Measurements from ENCODE around the gene LINC00237. TPM values are rescaled to one million over a fixed set of nuclear protein-coding genes. Genes with fewer than 3 reads are reported as not detected.

LINC00237 gene
- total RNA-seq, 4 donors from 2014 or later, result 0.33 TPM; not detected in 3

DNA sequence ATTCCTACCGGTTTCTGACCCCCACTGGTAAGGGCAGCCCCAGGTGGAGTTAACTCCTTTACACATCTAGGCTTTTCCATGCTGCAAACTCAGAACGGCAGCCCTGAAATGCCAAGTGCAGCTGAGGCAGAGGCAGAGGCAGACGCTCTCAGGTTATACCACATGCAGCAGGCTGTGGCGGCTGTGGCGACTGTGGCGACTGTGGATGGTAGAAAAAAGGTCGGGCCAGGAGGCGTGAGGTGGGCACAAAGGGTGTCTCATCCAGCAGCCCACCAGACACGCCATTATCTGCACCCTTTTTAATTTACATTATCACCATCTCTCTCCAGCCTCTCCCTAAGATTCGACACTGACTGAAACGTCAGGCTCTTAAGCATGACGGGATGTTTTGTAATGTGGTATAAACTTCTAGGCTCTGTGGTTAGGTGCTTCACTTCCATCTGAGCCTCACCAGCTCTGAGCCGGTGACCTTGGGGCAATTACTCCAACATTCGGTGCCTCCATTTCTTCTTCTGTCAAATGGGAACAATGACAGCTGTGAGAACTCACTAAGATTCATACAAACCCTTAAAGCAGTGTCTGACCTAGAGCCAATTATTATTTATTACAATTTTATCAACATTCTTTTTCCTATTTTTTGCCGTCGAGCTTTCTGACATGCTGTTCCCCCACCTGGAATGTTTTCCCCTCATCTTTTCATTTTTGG lies 27.9 kb upstream of the LINC00237 start:
- no peak for DNase-seq
- intact Hi-C loops (cut with DNase I), result no loop called here
- WGBS, 2 donors, result 95 to 96% methylated on average over 16 of the region's 16 CpGs
- no peak overlapping the region for H3K4me3 ChIP-seq (replicated peaks in 1 of 3)
- H3K27me3 ChIP-seq, result no peaks in the 10 kb centered on the region
- H3K4me1 ChIP-seq, result peaks cover 2 to 7% of the 10 kb centered on the region in 2 donors
- H3K9me3 ChIP-seq, result no peaks in the 10 kb centered on the region
- H3K27ac ChIP-seq, result no peak overlapping the region
- no peak for TF ChIP-seq POLR2A (IDR thresholded peaks at IDR 0.05)
- TF ChIP-seq, protein P1, sequence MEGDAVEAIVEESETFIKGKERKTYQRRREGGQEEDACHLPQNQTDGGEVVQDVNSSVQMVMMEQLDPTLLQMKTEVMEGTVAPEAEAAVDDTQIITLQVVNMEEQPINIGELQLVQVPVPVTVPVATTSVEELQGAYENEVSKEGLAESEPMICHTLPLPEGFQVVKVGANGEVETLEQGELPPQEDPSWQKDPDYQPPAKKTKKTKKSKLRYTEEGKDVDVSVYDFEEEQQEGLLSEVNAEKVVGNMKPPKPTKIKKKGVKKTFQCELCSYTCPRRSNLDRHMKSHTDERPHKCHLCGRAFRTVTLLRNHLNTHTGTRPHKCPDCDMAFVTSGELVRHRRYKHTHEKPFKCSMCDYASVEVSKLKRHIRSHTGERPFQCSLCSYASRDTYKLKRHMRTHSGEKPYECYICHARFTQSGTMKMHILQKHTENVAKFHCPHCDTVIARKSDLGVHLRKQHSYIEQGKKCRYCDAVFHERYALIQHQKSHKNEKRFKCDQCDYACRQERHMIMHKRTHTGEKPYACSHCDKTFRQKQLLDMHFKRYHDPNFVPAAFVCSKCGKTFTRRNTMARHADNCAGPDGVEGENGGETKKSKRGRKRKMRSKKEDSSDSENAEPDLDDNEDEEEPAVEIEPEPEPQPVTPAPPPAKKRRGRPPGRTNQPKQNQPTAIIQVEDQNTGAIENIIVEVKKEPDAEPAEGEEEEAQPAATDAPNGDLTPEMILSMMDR (IDR thresholded peaks at IDR 0.05), result no peak
- peaks cover 4 to 7% of the 10 kb centered on the region in 2 donors for H3K36me3 ChIP-seq

DNA sequence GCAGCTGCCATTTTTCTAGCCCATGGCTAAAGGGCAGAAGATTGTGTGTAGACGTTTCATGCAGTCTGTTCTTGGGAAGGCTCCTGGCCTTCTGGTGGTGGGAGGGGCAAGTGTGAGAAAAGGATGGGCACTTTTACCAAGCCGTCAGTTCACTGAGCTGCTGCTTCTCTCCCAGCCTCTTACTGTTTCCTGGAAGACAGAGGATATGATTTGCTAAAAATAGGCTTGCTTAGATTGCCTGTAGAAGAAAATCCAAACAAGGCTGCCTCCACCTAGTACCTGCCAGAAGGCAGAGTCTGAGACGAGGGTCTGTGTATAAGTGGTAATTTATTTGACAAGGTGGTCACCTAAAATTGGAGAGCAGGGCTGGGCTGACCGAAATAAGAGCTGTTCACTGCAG lies 27.2 kb upstream of the LINC00237 start:
- Histone ChIP-seq H3K36me3 (peaks cover 4 to 7% of the 10 kb centered on the region in 2 donors), H3K4me3 (replicated peaks in 1 of 3) (no peak overlapping the region), H3K9me3 (no peaks in the 10 kb centered on the region), H3K27me3 (no peaks in the 10 kb centered on the region), H3K4me1 (peaks cover 4 to 7% of the 10 kb centered on the region in 2 donors), H3K27ac (no peak overlapping the region)
- WGBS, 2 donors, result 81 to 88% methylated on average over 4 of the region's 4 CpGs
- TF ChIP-seq, protein P1 (IDR thresholded peaks at IDR 0.05), result no peak
- TF ChIP-seq POLR2A (IDR thresholded peaks at IDR 0.05), result no peak
- intact Hi-C loops (cut with DNase I), result no loop called here
- DNase-seq, result no peak

DNA sequence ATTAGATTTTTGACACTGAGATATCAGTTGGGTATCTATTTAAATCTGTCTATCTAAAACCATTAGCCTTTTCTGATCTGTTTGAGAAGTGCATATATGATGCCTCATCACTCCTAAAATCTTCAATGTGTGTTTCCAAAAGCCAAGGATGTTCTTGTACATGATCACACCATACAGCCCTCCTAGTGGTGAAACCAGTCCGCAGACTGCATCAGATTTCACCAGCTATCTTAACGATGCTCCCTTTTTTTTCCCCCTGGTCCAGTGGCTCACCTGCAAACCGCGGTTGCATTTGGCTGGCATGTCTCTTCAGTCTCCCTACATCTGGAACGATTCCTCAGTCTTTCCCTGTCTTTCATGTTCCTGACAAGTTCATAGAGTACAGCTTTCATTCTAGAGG lies 23.7 kb upstream of the LINC00237 start:
- peaks cover 4 to 7% of the 10 kb centered on the region in 2 donors for H3K36me3 ChIP-seq
- TF ChIP-seq POLR2A (IDR thresholded peaks at IDR 0.05), result no peak
- TF ChIP-seq, protein P1 (IDR thresholded peaks at IDR 0.05), result no peak
- H3K4me1 ChIP-seq, result peaks cover 8 to 12% of the 10 kb centered on the region in 2 donors
- DNase-seq, result no peak
- intact Hi-C loops (cut with DNase I), result loop anchor here (10.0 kb wide), 1 partner anchor 265 kb away; the partner anchor contains the start of gene NKX2-4
- WGBS, 2 donors, result 85 to 90% methylated on average over 5 of the region's 5 CpGs
- H3K27ac ChIP-seq, result no peak overlapping the region
- no peaks in the 10 kb centered on the region for H3K27me3 ChIP-seq
- H3K9me3 ChIP-seq, result no peaks in the 10 kb centered on the region
- no peak overlapping the region for H3K4me3 ChIP-seq (replicated peaks in 1 of 3)

DNA sequence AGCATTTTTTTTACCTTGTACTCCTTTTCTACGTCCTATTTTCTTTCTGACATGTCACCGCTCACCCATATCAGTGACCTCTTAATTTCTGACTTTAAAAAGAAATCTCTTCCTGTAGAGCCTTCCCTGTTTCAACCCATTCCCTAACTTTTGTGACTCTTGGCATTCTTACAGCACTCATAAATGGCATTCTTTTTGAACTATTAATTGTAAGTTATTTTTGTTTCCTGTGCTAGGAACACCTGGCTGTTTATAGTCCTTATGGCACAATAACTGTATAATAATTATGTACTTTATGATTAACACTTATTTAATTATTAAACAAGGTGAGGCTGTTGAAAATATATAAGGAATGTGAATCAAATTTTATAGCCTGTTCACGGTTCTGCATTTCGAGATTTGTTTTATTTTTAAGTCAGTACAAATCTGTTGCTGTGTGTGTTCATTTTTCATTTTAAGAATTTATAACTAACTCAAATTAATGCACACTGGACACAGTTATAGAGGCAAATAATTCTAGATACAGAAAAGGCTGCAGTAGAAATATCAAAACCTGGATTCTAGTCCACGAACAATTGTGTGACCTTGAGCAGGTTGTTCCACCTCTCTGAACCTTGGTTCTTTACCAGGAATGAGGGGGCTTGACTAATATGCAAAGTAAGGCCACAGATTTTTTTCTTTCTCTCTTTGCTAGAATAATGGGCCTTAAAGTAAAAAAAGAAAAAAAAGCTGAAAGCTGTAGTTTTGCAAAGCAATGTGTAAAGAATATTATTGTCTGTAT lies 21.2 kb upstream of the LINC00237 start:
- H3K27ac ChIP-seq, result no peak overlapping the region
- no peak overlapping the region for H3K4me3 ChIP-seq (replicated peaks in 1 of 3)

More for the DNA sequence above, 21.2 kb upstream of the LINC00237 start:
- H3K27me3 ChIP-seq, result no peaks in the 10 kb centered on the region
- WGBS, 2 donors, result 84% methylated on average over 5 of the region's 5 CpGs
- H3K9me3 ChIP-seq, result no peaks in the 10 kb centered on the region
- intact Hi-C loops (cut with DNase I), result loop anchor here (10.0 kb wide), 1 partner anchor 267 kb away; the partner anchor contains the start of gene NKX2-4
- TF ChIP-seq, protein P1 (IDR thresholded peaks at IDR 0.05), result no peak
- no peak for TF ChIP-seq POLR2A (IDR thresholded peaks at IDR 0.05)
- H3K4me1 ChIP-seq, result peaks cover 8 to 12% of the 10 kb centered on the region in 2 donors
- DNase-seq, result no peak
- H3K36me3 ChIP-seq, result peaks cover 4 to 6% of the 10 kb centered on the region in 2 donors

Data from thyroid gland (tissue), 4 donors.